ENCODE results near the gene E2F4. TPM values are rescaled to one million over a fixed set of nuclear protein-coding genes. Genes with fewer than 3 reads are reported as not detected.

E2F4 gene
- total RNA-seq, 1 donor from 2014 or later, result 113 TPM

GRCh38 chr16:67236563-67237395 lies 44.8 kb downstream of the E2F4 start:
- H3K27me3 Mint-ChIP-seq (ENCODE audit: unreplicated experiment), result peaks cover 10% of the 10 kb centered on the region
- peaks cover 47% of the 10 kb centered on the region for H3K36me3 Mint-ChIP-seq (ENCODE audit: low read depth, unreplicated experiment)
- no peak overlapping the region for H3K27ac Mint-ChIP-seq (ENCODE audit: unreplicated experiment)
- H3K4me1 Mint-ChIP-seq (ENCODE audit: unreplicated experiment), result peaks cover 27% of the 10 kb centered on the region
- TF ChIP-seq, protein P1, sequence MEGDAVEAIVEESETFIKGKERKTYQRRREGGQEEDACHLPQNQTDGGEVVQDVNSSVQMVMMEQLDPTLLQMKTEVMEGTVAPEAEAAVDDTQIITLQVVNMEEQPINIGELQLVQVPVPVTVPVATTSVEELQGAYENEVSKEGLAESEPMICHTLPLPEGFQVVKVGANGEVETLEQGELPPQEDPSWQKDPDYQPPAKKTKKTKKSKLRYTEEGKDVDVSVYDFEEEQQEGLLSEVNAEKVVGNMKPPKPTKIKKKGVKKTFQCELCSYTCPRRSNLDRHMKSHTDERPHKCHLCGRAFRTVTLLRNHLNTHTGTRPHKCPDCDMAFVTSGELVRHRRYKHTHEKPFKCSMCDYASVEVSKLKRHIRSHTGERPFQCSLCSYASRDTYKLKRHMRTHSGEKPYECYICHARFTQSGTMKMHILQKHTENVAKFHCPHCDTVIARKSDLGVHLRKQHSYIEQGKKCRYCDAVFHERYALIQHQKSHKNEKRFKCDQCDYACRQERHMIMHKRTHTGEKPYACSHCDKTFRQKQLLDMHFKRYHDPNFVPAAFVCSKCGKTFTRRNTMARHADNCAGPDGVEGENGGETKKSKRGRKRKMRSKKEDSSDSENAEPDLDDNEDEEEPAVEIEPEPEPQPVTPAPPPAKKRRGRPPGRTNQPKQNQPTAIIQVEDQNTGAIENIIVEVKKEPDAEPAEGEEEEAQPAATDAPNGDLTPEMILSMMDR (IDR thresholded peaks at IDR 0.05; ENCODE audit: unreplicated experiment), result no peak
- peak overlapping the region; percentile 48 for H3K4me3 Mint-ChIP-seq (ENCODE audit: unreplicated experiment)
- no peaks in the 10 kb centered on the region for H3K9me3 Mint-ChIP-seq (ENCODE audit: unreplicated experiment)
- peak; percentile 75 for DNase-seq (ENCODE audit: low spot score)

DNA sequence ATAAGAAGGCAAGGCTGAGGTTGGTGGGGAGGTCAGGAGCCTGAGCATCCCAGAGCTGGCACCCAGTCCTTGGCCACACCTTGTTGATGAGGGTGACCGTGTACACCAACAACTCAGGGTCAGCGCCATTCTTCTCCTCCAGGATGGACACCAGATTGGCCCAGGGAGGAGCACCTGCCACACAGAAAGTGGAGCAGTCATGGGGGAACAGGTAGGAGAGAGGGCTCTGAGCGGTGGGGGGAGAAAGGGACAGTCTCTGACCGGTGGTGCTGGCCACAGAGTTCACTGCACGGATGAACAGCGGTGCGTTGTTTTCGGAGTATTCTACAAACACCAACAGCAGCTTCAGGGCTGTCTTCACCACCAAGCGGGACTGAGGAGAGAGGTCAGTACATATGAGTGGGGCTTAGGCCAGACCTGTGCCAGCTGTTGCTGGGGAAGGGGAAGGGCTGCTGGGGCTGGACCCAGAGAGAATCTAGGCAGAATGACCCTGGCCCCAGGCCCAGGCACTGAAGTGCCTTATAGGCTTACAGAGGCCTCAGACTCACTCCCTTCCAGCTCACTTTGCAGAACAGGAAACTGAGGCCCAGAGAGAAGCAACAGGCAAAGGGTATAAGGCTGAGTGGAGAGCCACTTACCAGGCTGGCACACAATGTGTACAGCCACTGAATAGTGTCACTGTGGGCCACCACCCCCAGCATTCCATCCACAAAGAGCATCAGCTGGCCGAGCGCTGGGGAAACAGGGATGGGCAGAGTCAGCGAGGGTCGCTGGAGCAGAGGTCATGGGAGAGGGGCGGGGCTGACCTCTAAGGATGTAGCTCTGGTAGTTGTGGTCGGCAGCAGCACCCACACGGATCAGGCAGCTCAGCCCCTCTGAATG lies 45.7 kb downstream of the E2F4 start:
- Mint-ChIP-seq H3K27ac (ENCODE audit: unreplicated experiment) (no peak overlapping the region), H3K36me3 (ENCODE audit: low read depth, unreplicated experiment) (peaks cover 47% of the 10 kb centered on the region), H3K4me3 (ENCODE audit: unreplicated experiment) (peak overlapping the region; percentile 42), H3K27me3 (ENCODE audit: unreplicated experiment) (peaks cover 12% of the 10 kb centered on the region), H3K4me1 (ENCODE audit: unreplicated experiment) (peaks cover 34% of the 10 kb centered on the region), H3K9me3 (ENCODE audit: unreplicated experiment) (no peaks in the 10 kb centered on the region)
- TF ChIP-seq, protein P1 (IDR thresholded peaks at IDR 0.05; ENCODE audit: unreplicated experiment), result no peak
- no peak for DNase-seq (ENCODE audit: low spot score)

DNA sequence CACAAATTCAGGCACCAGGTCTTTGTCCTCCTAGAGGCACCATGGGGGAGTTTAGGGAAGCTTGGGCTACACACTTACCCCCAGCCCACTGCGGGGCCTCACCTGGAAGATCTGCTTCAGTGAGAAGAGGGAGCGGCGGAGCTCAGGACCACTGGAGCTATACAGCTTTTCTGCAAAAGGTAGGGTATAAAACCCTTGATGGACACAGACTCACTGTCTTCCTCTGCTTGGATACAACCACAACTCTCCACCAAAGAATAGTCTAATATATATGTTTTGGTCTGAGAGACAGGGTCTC lies 46.3 kb downstream of the E2F4 start:
- Mint-ChIP-seq H3K36me3 (ENCODE audit: low read depth, unreplicated experiment) (peaks cover 47% of the 10 kb centered on the region), H3K4me3 (ENCODE audit: unreplicated experiment) (peak overlapping the region; percentile 76), H3K9me3 (ENCODE audit: unreplicated experiment) (no peaks in the 10 kb centered on the region), H3K27ac (ENCODE audit: unreplicated experiment) (no peak overlapping the region), H3K27me3 (ENCODE audit: unreplicated experiment) (peaks cover 13% of the 10 kb centered on the region), H3K4me1 (ENCODE audit: unreplicated experiment) (peaks cover 38% of the 10 kb centered on the region)
- TF ChIP-seq, protein P1 (IDR thresholded peaks at IDR 0.05; ENCODE audit: unreplicated experiment), result no peak
- DNase-seq (ENCODE audit: low spot score), result no peak

DNA sequence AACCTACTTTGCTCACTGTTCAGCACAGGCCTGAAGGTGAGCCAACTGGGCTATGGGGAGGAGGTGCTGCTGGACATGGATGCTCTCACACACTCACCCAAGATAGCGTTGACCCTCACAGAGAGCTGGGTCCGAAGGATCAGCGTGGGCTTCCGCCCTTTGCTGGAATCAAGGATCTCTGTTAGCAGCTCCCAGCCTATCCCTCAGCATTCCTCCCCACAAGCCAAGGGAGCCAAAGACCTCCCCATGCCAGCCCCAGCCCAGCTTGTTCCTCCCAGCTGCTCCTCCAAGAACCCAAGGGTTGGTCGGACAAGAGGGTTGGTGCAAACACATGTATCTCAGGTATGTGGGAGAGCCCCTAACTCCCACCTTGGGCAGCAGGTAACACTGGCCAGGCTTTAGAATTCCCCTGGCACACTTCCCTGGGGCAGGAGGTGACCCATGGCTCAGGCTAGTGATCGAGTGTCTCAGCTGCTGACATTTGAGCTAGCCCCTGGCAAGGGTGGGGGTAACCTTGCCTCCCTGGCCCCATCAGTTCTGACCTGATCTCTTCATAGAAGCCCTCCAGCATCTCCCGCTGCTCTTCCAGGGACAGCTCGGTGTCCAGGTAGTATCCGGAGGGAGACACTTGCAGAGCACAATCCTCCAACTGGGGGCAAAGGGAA lies 47.0 kb downstream of the E2F4 start:
- peaks cover 47% of the 10 kb centered on the region for H3K36me3 Mint-ChIP-seq (ENCODE audit: low read depth, unreplicated experiment)
- no peak for DNase-seq (ENCODE audit: low spot score)
- H3K27ac Mint-ChIP-seq (ENCODE audit: unreplicated experiment), result peak overlapping the region; percentile 59
- no peaks in the 10 kb centered on the region for H3K9me3 Mint-ChIP-seq (ENCODE audit: unreplicated experiment)
- peak overlapping the region; percentile 76 for H3K4me3 Mint-ChIP-seq (ENCODE audit: unreplicated experiment)
- H3K4me1 Mint-ChIP-seq (ENCODE audit: unreplicated experiment), result peaks cover 45% of the 10 kb centered on the region
- TF ChIP-seq, protein P1 (IDR thresholded peaks at IDR 0.05; ENCODE audit: unreplicated experiment), result no peak
- H3K27me3 Mint-ChIP-seq (ENCODE audit: unreplicated experiment), result peaks cover 13% of the 10 kb centered on the region

Measured in endothelial cell (in vitro differentiated cells).